Mesendoderm (in vitro differentiated cells): ENCODE data around the gene TRIM33.

Experiments
- DNase-seq: peaks from one replicate; pipeline ENCODE4 v3.0.0; 2013
- H2AK5ac ChIP-seq: 2 replicates; pipeline ENCODE4 v1.6.1; 2013; ENCODE audit warnings: low read length, inconsistent platforms
- H2BK120ac ChIP-seq: 2 replicates; pipeline ENCODE4 v1.6.1; 2013; ENCODE audit warnings: low read depth, mild to moderate bottlenecking, low read length, moderate library complexity, mixed read lengths
- H2BK15ac ChIP-seq: replicated peaks from 2 replicates; pipeline ENCODE4 v1.6.1; 2013; ENCODE audit warnings: low read depth, mild to moderate bottlenecking, moderate library complexity
- H2BK5ac ChIP-seq: 2 replicates; pipeline ENCODE4 v1.6.1; 2013; ENCODE audit warnings: low read length, inconsistent platforms
- H3K18ac ChIP-seq: 2 replicates; pipeline ENCODE4 v1.6.1; 2013; ENCODE audit warnings: mild to moderate bottlenecking, low read length, mixed read lengths
- H3K23ac ChIP-seq: one replicate; pipeline ENCODE4 v1.6.1; 2013; ENCODE audit warnings: low read length
- H3K27ac ChIP-seq: 2 replicates; pipeline ENCODE4 v1.5.1; 2013; ENCODE audit warnings: low read depth, mild to moderate bottlenecking, inconsistent platforms, low read length, moderate library complexity
- H3K27me3 ChIP-seq: 2 replicates; pipeline ENCODE4 v1.6.1; 2013; ENCODE audit warnings: low read length, control low read depth, mild to moderate bottlenecking, inconsistent platforms; ENCODE audit not compliant: insufficient read depth, poor library complexity
- H3K36me3 ChIP-seq: 2 replicates; pipeline ENCODE4 v1.6.1; 2013; ENCODE audit warnings: low read length, inconsistent platforms; ENCODE audit not compliant: control insufficient read depth, insufficient read depth
- H3K4ac ChIP-seq: one replicate; pipeline ENCODE4 v1.6.1; 2013; ENCODE audit warnings: low read depth, mild to moderate bottlenecking, low read length, moderate library complexity
- H3K4me1 ChIP-seq: 2 replicates; pipeline ENCODE4 v1.6.1; 2013; ENCODE audit warnings: low read depth, low read length, inconsistent platforms; ENCODE audit not compliant: control insufficient read depth
- H3K4me2 ChIP-seq: 2 replicates; pipeline ENCODE4 v1.6.1; 2013; ENCODE audit warnings: low read length
- H3K4me3 ChIP-seq: 2 replicates; pipeline ENCODE4 v1.5.1; 2013; ENCODE audit warnings: mild to moderate bottlenecking, low read length
- H3K56ac ChIP-seq: one replicate; pipeline ENCODE4 v1.6.1; 2013; ENCODE audit warnings: low read length
- H3K79me1 ChIP-seq: 2 replicates; pipeline ENCODE4 v1.6.1; 2013; ENCODE audit warnings: low read length, inconsistent platforms
- H3K79me2 ChIP-seq: 2 replicates; pipeline ENCODE4 v1.6.1; 2013; ENCODE audit warnings: mild to moderate bottlenecking, low read length; ENCODE audit not compliant: control insufficient read depth, insufficient read depth
- H3K9ac ChIP-seq: 2 replicates; pipeline ENCODE4 v1.6.1; 2013; ENCODE audit warnings: low read length, inconsistent platforms
- H4K5ac ChIP-seq: one replicate; pipeline ENCODE4 v1.6.1; 2013; ENCODE audit warnings: low read length
- H4K8ac ChIP-seq: one replicate; pipeline ENCODE4 v1.6.1; 2013; ENCODE audit warnings: low read depth, mild to moderate bottlenecking, control low read depth, low read length, moderate library complexity
- WGBS: extraction: QIAGEN DNeasy Blood & Tissue Kit; methylation state at CpG from one replicate; pipeline ENCODE4 v1.1.7; 2013; ENCODE audit warnings: low lambda C conversion rate, missing lambda C conversion rate; ENCODE audit not compliant: insufficient coverage; ENCODE audit errors: extremely low coverage; 5-methylcytosine and 5-hydroxymethylcytosine counted together

TRIM33 gene

GRCh38 chr1:114466334-114467014 is 44.5 kb downstream of the TRIM33 start:
- Histone ChIP-seq H3K23ac (no peak overlapping the region), H3K36me3 (no peaks in the 10 kb centered on the region), H4K5ac (no peak overlapping the region), H3K18ac (no peak overlapping the region), H3K9ac (no peak overlapping the region), H4K8ac (no peak overlapping the region), H3K4me2 (no peak overlapping the region), H2BK5ac (no peak overlapping the region), H3K27me3 (no peaks in the 10 kb centered on the region), H2BK15ac (no peak overlapping the region), H2BK120ac (no peak overlapping the region), H3K56ac (no peak overlapping the region), H3K4me3 (no peak overlapping the region), H3K27ac (no peak overlapping the region), H3K79me1 (peaks cover 15% of the 10 kb centered on the region), H3K79me2 (peaks cover 33% of the 10 kb centered on the region), H2AK5ac (no peak overlapping the region), H3K4me1 (peaks cover 2% of the 10 kb centered on the region), H3K4ac (no peak overlapping the region)
- WGBS: no CpG with 5 or more reads among the region's 14 CpGs
- peak; percentile 36 for DNase-seq

- Histone ChIP-seq H2BK120ac (no peak overlapping the region), H3K4me1 (peaks cover under 1% of the 10 kb centered on the region), H3K4me2 (no peak overlapping the region), H2AK5ac (no peak overlapping the region), H3K23ac (no peak overlapping the region), H3K27me3 (no peaks in the 10 kb centered on the region), H2BK15ac (no peak overlapping the region), H3K27ac (no peak overlapping the region), H3K79me1 (peaks cover 12% of the 10 kb centered on the region), H3K79me2 (peaks cover 14% of the 10 kb centered on the region), H3K36me3 (no peaks in the 10 kb centered on the region), H3K9ac (no peak overlapping the region), H3K4ac (no peak overlapping the region), H3K18ac (no peak overlapping the region), H3K56ac (no peak overlapping the region), H4K8ac (no peak overlapping the region), H2BK5ac (no peak overlapping the region), H4K5ac (no peak overlapping the region), H3K4me3 (no peak overlapping the region)
- no CpG with 5 or more reads among the region's 1 CpG for WGBS
- DNase-seq: no peak
These were observed 48.0 kb downstream of the TRIM33 start for GRCh38 chr1:114462963-114463362.

- H3K36me3 ChIP-seq: no peaks in the 10 kb centered on the region
- no peak overlapping the region for H3K9ac ChIP-seq
- peaks cover 11% of the 10 kb centered on the region for H3K79me1 ChIP-seq
- no peak overlapping the region for H3K4me2 ChIP-seq
- no peak overlapping the region for H4K8ac ChIP-seq
- H3K79me2 ChIP-seq: peaks cover 11% of the 10 kb centered on the region
- no peak overlapping the region for H2BK120ac ChIP-seq
- H2BK5ac ChIP-seq: no peak overlapping the region
- no CpG with 5 or more reads among the region's 1 CpG for WGBS
- H3K4me1 ChIP-seq: no peaks in the 10 kb centered on the region
- H2BK15ac ChIP-seq: no peak overlapping the region
- H3K27ac ChIP-seq: no peak overlapping the region
- no peak overlapping the region for H3K4ac ChIP-seq
- no peak for DNase-seq
- H3K23ac ChIP-seq: no peak overlapping the region
- no peak overlapping the region for H2AK5ac ChIP-seq
- H3K56ac ChIP-seq: no peak overlapping the region
- no peak overlapping the region for H3K4me3 ChIP-seq
- H3K18ac ChIP-seq: no peak overlapping the region
- H3K27me3 ChIP-seq: no peaks in the 10 kb centered on the region
- H4K5ac ChIP-seq: no peak overlapping the region
These were observed 48.7 kb downstream of the TRIM33 start for GRCh38 chr1:114462341-114462740.

- Histone ChIP-seq H2BK120ac (no peak overlapping the region), H3K79me1 (peaks cover 8% of the 10 kb centered on the region), H3K4me2 (no peak overlapping the region), H3K79me2 (no peaks in the 10 kb centered on the region), H2AK5ac (no peak overlapping the region), H3K27me3 (no peaks in the 10 kb centered on the region), H3K18ac (no peak overlapping the region), H3K9ac (no peak overlapping the region), H3K56ac (no peak overlapping the region), H4K8ac (no peak overlapping the region), H3K23ac (no peak overlapping the region), H3K4ac (no peak overlapping the region), H2BK15ac (no peak overlapping the region), H3K27ac (no peak overlapping the region), H3K4me1 (no peaks in the 10 kb centered on the region), H4K5ac (no peak overlapping the region), H2BK5ac (no peak overlapping the region), H3K4me3 (no peak overlapping the region), H3K36me3 (no peaks in the 10 kb centered on the region)
- DNase-seq: no peak
These were observed 52.7 kb downstream of the TRIM33 start for GRCh38 chr1:114458237-114458777.

GRCh38 chr1:114457675-114458236 is 53.2 kb downstream of the TRIM33 start:
- Histone ChIP-seq H3K79me2 (no peaks in the 10 kb centered on the region), H2AK5ac (no peak overlapping the region), H3K4me3 (no peak overlapping the region), H3K4me2 (no peak overlapping the region), H3K18ac (no peak overlapping the region), H3K27ac (no peak overlapping the region), H2BK15ac (no peak overlapping the region), H4K5ac (no peak overlapping the region), H3K36me3 (no peaks in the 10 kb centered on the region), H3K79me1 (peaks cover 8% of the 10 kb centered on the region), H4K8ac (no peak overlapping the region), H3K56ac (no peak overlapping the region), H3K23ac (no peak overlapping the region), H3K4ac (no peak overlapping the region), H2BK120ac (no peak overlapping the region), H3K9ac (no peak overlapping the region), H3K27me3 (no peaks in the 10 kb centered on the region), H2BK5ac (no peak overlapping the region), H3K4me1 (no peaks in the 10 kb centered on the region)
- no CpG with 5 or more reads among the region's 4 CpGs for WGBS
- DNase-seq: no peak

GRCh38 chr1:114456586-114456985 is 54.4 kb downstream of the TRIM33 start:
- Histone ChIP-seq H3K4ac (no peak overlapping the region), H4K8ac (no peak overlapping the region), H3K4me2 (no peak overlapping the region), H3K18ac (no peak overlapping the region), H2BK5ac (no peak overlapping the region), H3K36me3 (no peaks in the 10 kb centered on the region), H3K79me1 (peaks cover 8% of the 10 kb centered on the region), H3K4me3 (no peak overlapping the region), H3K9ac (no peak overlapping the region), H3K4me1 (no peaks in the 10 kb centered on the region), H3K27ac (no peak overlapping the region), H3K79me2 (no peaks in the 10 kb centered on the region), H4K5ac (no peak overlapping the region), H2BK120ac (no peak overlapping the region), H3K56ac (no peak overlapping the region), H2BK15ac (no peak overlapping the region), H2AK5ac (no peak overlapping the region), H3K27me3 (no peaks in the 10 kb centered on the region), H3K23ac (no peak overlapping the region)
- DNase-seq: no peak
- no CpG with 5 or more reads among the region's 3 CpGs for WGBS
